K562 (cell line): Measurements from ENCODE around the gene MRFAP1. TPM values are rescaled to one million over a fixed set of nuclear protein-coding genes. Genes with fewer than 3 reads are reported as not detected.

ENCODE experiments used
- ATF1 ChIP-seq, 2 experiments: fragments of 450-650 bp in 1 of 2; IDR thresholded peaks; 2 replicates each; pipeline ENCODE4 v1.6.1; 2016; ENCODE audit warnings: missing compliant biosample characterization in 1 of 2, missing genetic modification characterization in 1 of 2
- CHCHD3 ChIP-seq: fragments of 250-450 bp; sonication (Bioruptor Pico); IDR thresholded peaks from 2 replicates; pipeline ENCODE4 v2.1.2; 2022; ENCODE audit warnings: mild to moderate bottlenecking
- CHD1 ChIP-seq: fragments of 200-600 bp; sonication (generic); IDR thresholded peaks from one replicate; pipeline ENCODE4 v1.6.1; 2012; ENCODE audit warnings: mild to moderate bottlenecking, moderate library complexity, low read length, inconsistent platforms
- CUX1 ChIP-seq: fragments of 200-800 bp; sonication (Bioruptor generic); IDR thresholded peaks from 2 replicates; pipeline ENCODE4 v1.6.1; 2016; ENCODE audit warnings: missing genetic modification characterization, missing compliant biosample characterization
- GATAD2A ChIP-seq: fragments of 450-650 bp; IDR thresholded peaks from 2 replicates; pipeline ENCODE4 v1.6.1; 2017
- JUNB ChIP-seq: fragments of 450-650 bp; formaldehyde crosslinking; conservative IDR thresholded peaks from 2 replicates; pipeline ENCODE4 v1.4.0; 2020; ENCODE audit warnings: mild to moderate bottlenecking
- KAT2B ChIP-seq: IDR thresholded peaks from one replicate; pipeline ENCODE4 v1.6.1; 2012; ENCODE audit warnings: low read depth, mild to moderate bottlenecking, control low read depth, inconsistent platforms, low read length, moderate library complexity
- KDM4B ChIP-seq, 2 experiments: fragments of 450-650 bp in 1 of 2; sonication (generic) in 1 of 2; IDR thresholded peaks; 2 replicates each; pipeline ENCODE4 v1.6.1; 2016 to 2017; ENCODE audit warnings: borderline replicate concordance in 2 of 2, antibody characterized with exemption in 1 of 2, low read depth in 1 of 2, mild to moderate bottlenecking in 1 of 2
- NCOA4 ChIP-seq: fragments of 450-650 bp; IDR thresholded peaks from 2 replicates; pipeline ENCODE4 v1.6.1; 2018; ENCODE audit warnings: mild to moderate bottlenecking; ENCODE audit not compliant: partially characterized antibody
- NCOA6 ChIP-seq: fragments of 450-650 bp; IDR thresholded peaks from 2 replicates; pipeline ENCODE4 v1.6.1; 2017; ENCODE audit warnings: mild to moderate bottlenecking
- TAF9B ChIP-seq: fragments of 450-650 bp; IDR thresholded peaks from 2 replicates; pipeline ENCODE4 v1.6.1; 2018; ENCODE audit warnings: mild to moderate bottlenecking; ENCODE audit not compliant: partially characterized antibody
- TSHZ1 ChIP-seq: fragments of 250-450 bp; sonication (Bioruptor Pico); IDR thresholded peaks from 2 replicates; pipeline ENCODE4 v1.4.0; 2020; ENCODE audit warnings: mild to moderate bottlenecking, moderate library complexity
- ZHX1 ChIP-seq: fragments of 150-350 bp; conservative IDR thresholded peaks from 2 replicates; pipeline ENCODE4 v1.6.1; 2014; ENCODE audit warnings: low read length
- ZNF124 ChIP-seq: sonication (generic); formaldehyde crosslinking; IDR thresholded peaks from 2 replicates; pipeline ENCODE4 v1.8.1; 2022; ENCODE audit warnings: missing genetic modification reagents
- polyA plus RNA-seq, 8 experiments: library from polyadenylated mRNA; depleted of rRNA in 4 of 8; stranded (reverse) in 5 of 8; unstranded in 3 of 8; fragments of >200 nt; fragmentation: Nextera tagmentation in 2 of 8; fragmentation: Illumina TruSeq in 1 of 8; extraction: Ambion mirVana in 2 of 8; extraction: Trizol in 1 of 8; gene quantifications; 2 replicates each; pipeline versions ENCODE4 v1.2.1 to v1.2.3, GENCODE V29; 2011 to 2014; ENCODE audit warnings: inconsistent platforms in 1 of 8, missing spikeins in 1 of 8
- total RNA-seq, 7 experiments: library from RNA; depleted of rRNA in 6 of 7; stranded (reverse); fragments of >200 nt in 6 of 7; fragmentation: Illumina TruSeq in 2 of 7; extraction: Trizol in 2 of 7; gene quantifications; 2 replicates each; pipeline versions ENCODE4 v1.2.1 to v1.2.3, GENCODE V29; 2011 to 2021; ENCODE audit warnings: low replicate concordance in 1 of 7

MRFAP1 gene
- total and polyA plus RNA-seq, 9 of the 15 experiments (the other 6 are each of a cell fraction or from before 2014, with no cell fraction given), result 46.0 to 270 (median 151) TPM

GRCh38 chr4:6688879-6689505 lies 48.5 kb downstream of the MRFAP1 start (continued):
- TF ChIP-seq CHD1 (no peak), NCOA4 (no peak), CUX1 (CRISPR knock-in tag) (peak; percentile 81; the same call in 1 of the 2 replicates), JUNB (CRISPR knock-in tag) (no peak), TSHZ1 (CRISPR knock-in tag) (no peak), KAT2B (no peak), ZNF124 (no peak), CHCHD3 (CRISPR knock-in tag) (no peak), KDM4B (IDR thresholded peaks at IDR 0.05; ENCODE audit: borderline replicate concordance in 2 of 2, low read depth in 1 of 2) (no peak), GATAD2A (0 out of 2 replicates have a peak, but pooled peaks have one; percentile 18), ZHX1 (no peak), TAF9B (no peak), NCOA6 (no peak), ATF1 (CRISPR knock-in tag; IDR thresholded peaks at IDR 0.05) (no peak), ATF1 (tag; IDR thresholded peaks at IDR 0.05) (peak; percentile 54)
